NCI-H82 treated with DMSO at 0.1 percent for 48 hours (cell line): Measurements from ENCODE around the gene MYO16.
A peak's percentile ranks its signal among the peaks of the same experiment; 100 is the strongest.

Experiments used
- DNase-seq: peaks from one replicate; lab custom pipeline; 2025; ENCODE audit not compliant: unreplicated experiment; lab: John Stamatoyannopoulos, UW

Gene MYO16

GRCh38 chr13:109163037-109163379, 533.6 kb downstream of the MYO16 start:
- no peak for DNase-seq

GRCh38 chr13:109165417-109165904, 536.0 kb downstream of the MYO16 start:
- DNase-seq, result no peak

- no peak for DNase-seq
These were observed 537.4 kb downstream of the MYO16 start for GRCh38 chr13:109166804-109167203.

GRCh38 chr13:109172136-109172535, 542.7 kb downstream of the MYO16 start:
- DNase-seq, result no peak

- DNase-seq, result no peak
These were observed 546.3 kb downstream of the MYO16 start for GRCh38 chr13:109175666-109176065.

- no peak for DNase-seq
These were observed 551.6 kb downstream of the MYO16 start for GRCh38 chr13:109180905-109181425.

GRCh38 chr13:109182777-109183465, 553.5 kb downstream of the MYO16 start:
- no peak for DNase-seq

- no peak for DNase-seq
These were observed 562.0 kb downstream of the MYO16 start for GRCh38 chr13:109191413-109191812.

GRCh38 chr13:109192306-109192705, 562.9 kb downstream of the MYO16 start:
- DNase-seq, result no peak

- DNase-seq, result peak; percentile 10
These were observed 567.5 kb downstream of the MYO16 start for GRCh38 chr13:109196948-109197347.

- DNase-seq, result no peak
These were observed 569.2 kb downstream of the MYO16 start for GRCh38 chr13:109198585-109198984.

GRCh38 chr13:109199280-109199679, 569.9 kb downstream of the MYO16 start:
- DNase-seq, result no peak

- no peak for DNase-seq
These were observed 571.1 kb downstream of the MYO16 start for GRCh38 chr13:109200556-109200955.

- DNase-seq, result no peak
These were observed 574.2 kb downstream of the MYO16 start for GRCh38 chr13:109203587-109203986.

GRCh38 chr13:109204252-109204651, 574.8 kb downstream of the MYO16 start:
- DNase-seq, result no peak

- no peak for DNase-seq
These were observed 575.2 kb downstream of the MYO16 start for GRCh38 chr13:109204657-109205056.

- DNase-seq, result no peak
These were observed 575.9 kb downstream of the MYO16 start for GRCh38 chr13:109205315-109205714.

- no peak for DNase-seq
These were observed 577.2 kb downstream of the MYO16 start for GRCh38 chr13:109206616-109207015.

- no peak for DNase-seq
These were observed 578.2 kb downstream of the MYO16 start for GRCh38 chr13:109207622-109208021.

GRCh38 chr13:109208522-109208921, 579.1 kb downstream of the MYO16 start:
- no peak for DNase-seq

- DNase-seq, result no peak
These were observed 580.1 kb downstream of the MYO16 start for GRCh38 chr13:109209526-109209925.

- DNase-seq, result no peak
These were observed 582.2 kb downstream of the MYO16 start for GRCh38 chr13:109211616-109212015.

GRCh38 chr13:109212650-109213049, 583.2 kb downstream of the MYO16 start:
- DNase-seq, result no peak
